ENCODE data around the gene C3orf20. TPM values are rescaled to one million over a fixed set of nuclear protein-coding genes. Genes with fewer than 3 reads are reported as not detected.

Gene C3orf20
- total and polyA plus RNA-seq, 2 donors (not counting 1 experiment from before 2014, with no cell fraction given), result 0.12 to 0.34 TPM

DNA sequence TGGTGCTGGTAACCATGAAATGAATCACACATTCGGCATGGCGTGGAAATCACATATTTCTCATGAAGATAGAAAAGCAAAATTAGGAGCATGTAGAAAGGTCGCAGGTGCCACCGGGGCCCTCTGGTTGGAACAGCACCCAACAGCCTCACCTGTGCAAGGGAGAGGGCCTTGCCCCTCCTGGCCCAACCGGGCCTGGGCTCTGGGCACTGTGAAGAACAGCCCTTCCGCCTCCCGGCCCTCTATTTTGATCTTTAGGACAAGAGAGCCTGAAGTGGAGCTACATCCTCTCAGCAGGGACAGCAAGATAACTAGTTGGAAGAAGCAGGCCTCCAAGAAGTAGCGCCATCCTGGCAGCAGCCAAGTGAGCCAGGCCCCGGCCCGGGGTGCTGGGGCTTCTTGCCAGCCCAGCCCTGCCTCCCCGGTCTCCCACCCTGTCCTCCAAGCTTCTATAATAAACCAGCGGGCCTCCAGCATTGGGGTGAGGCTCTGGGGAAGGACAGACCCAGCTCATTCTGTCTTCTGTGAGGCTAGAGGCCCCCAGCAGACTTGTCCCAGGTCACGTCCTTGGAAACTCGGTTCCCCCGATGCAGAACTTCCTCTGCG lies 97.7 kb downstream of the C3orf20 start:
- H3K27ac Mint-ChIP-seq, result no peak overlapping the region
- POLR2A ChIA-PET, result no interaction called here

DNA sequence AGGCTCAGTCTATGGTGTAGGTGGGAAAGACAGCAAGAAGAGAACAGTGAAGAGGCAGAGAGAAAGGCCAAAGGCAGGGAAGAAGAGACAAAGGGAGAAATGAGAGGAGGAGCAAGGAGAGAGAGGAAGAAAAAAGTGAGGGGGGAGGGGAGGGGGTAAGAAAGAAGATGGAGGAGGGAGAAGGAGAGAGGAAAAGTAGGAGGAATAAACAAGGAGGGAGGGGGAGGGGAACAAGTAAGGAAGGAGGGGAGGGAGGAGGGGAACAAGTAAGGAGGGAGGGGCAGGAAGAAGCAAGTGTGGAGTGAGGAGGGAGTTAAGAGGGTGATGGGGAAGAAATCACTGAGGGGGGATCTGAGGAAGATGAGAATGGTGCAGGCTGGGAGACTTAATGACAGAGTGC lies 98.3 kb downstream of the C3orf20 start:
- no peaks in the 10 kb centered on the region for H3K4me1 ChIP-seq (ENCODE audit: control insufficient read depth in 2 of 2, insufficient read depth in 2 of 2, low read length in 2 of 2)
- Mint-ChIP-seq H3K27me3 (no peaks in the 10 kb centered on the region), H3K4me1 (no peaks in the 10 kb centered on the region), H3K9me3 (ENCODE audit: insufficient read depth) (no peaks in the 10 kb centered on the region), H3K4me3 (no peak overlapping the region), H3K27ac (no peak overlapping the region)
- H3K27ac ChIP-seq (ENCODE audit: low read length in 2 of 2), result no peak overlapping the region
- DNase-seq (no peak), ATAC-seq (ENCODE audit: low read depth) (no peak)
- no peak overlapping the region for H2AFZ ChIP-seq (ENCODE audit: insufficient read depth, low read depth, low read length, poor library complexity, severe bottlenecking)
- H3K79me2 ChIP-seq (ENCODE audit: control insufficient read depth, insufficient read depth, low read length), result no peaks in the 10 kb centered on the region
- peaks cover 0 to 7% (median 0%) of the 10 kb centered on the region in 3 donors for H3K9me3 ChIP-seq (ENCODE audit: control extremely low read depth in 1 of 3, control insufficient read depth in 2 of 3, insufficient read depth in 1 of 3, low read length in 2 of 3)
- H3K36me3 ChIP-seq (replicated peaks in 1 of 2; ENCODE audit: control extremely low read depth in 1 of 2, control insufficient read depth in 1 of 2, extremely low read depth in 1 of 2, insufficient read depth in 2 of 2, low read length in 1 of 2), result no peaks in the 10 kb centered on the region
- no peak overlapping the region for H3K9ac ChIP-seq (ENCODE audit: low read length)
- H3K4me2 ChIP-seq (replicated peaks; ENCODE audit: low read depth, low read length, poor library complexity, severe bottlenecking), result no peak overlapping the region
- ChIA-PET POLR2A (no interaction called here), CTCF (no interaction called here)
- intact Hi-C loops (cut with micrococcal nuclease), result no loop called here
- H4K20me1 ChIP-seq (ENCODE audit: control insufficient read depth, insufficient read depth, low read length, poor library complexity, severe bottlenecking), result no peaks in the 10 kb centered on the region
- H3K4me3 ChIP-seq (ENCODE audit: control extremely low read depth in 1 of 5, extremely low read depth in 1 of 5, insufficient read depth in 1 of 5, low read depth in 2 of 5, low read length in 4 of 5), result no peak overlapping the region
- H3K27me3 ChIP-seq (replicated peaks in 1 of 4; ENCODE audit: control extremely low read depth in 1 of 4, control insufficient read depth in 3 of 4, insufficient read depth in 4 of 4, low read length in 3 of 4), result no peaks in the 10 kb centered on the region
- TF ChIP-seq EZH2 (IDR thresholded peaks at IDR 0.05; ENCODE audit: borderline replicate concordance, insufficient read depth, low read depth, low read length, poor library complexity, severe bottlenecking), result no peak
- TF ChIP-seq, protein P1, sequence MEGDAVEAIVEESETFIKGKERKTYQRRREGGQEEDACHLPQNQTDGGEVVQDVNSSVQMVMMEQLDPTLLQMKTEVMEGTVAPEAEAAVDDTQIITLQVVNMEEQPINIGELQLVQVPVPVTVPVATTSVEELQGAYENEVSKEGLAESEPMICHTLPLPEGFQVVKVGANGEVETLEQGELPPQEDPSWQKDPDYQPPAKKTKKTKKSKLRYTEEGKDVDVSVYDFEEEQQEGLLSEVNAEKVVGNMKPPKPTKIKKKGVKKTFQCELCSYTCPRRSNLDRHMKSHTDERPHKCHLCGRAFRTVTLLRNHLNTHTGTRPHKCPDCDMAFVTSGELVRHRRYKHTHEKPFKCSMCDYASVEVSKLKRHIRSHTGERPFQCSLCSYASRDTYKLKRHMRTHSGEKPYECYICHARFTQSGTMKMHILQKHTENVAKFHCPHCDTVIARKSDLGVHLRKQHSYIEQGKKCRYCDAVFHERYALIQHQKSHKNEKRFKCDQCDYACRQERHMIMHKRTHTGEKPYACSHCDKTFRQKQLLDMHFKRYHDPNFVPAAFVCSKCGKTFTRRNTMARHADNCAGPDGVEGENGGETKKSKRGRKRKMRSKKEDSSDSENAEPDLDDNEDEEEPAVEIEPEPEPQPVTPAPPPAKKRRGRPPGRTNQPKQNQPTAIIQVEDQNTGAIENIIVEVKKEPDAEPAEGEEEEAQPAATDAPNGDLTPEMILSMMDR (IDR thresholded peaks at IDR 0.05), result no peak

More for the DNA sequence above, 97.7 kb downstream of the C3orf20 start:
- ATAC-seq (ENCODE audit: low read depth) (no peak), DNase-seq (no peak)
- Histone ChIP-seq H2AFZ (ENCODE audit: insufficient read depth, low read depth, low read length, poor library complexity, severe bottlenecking) (no peak overlapping the region), H3K4me2 (replicated peaks; ENCODE audit: low read depth, low read length, poor library complexity, severe bottlenecking) (no peak overlapping the region), H3K27me3 (replicated peaks in 1 of 4; ENCODE audit: control extremely low read depth in 1 of 4, control insufficient read depth in 3 of 4, insufficient read depth in 4 of 4, low read length in 3 of 4) (no peaks in the 10 kb centered on the region), H3K9ac (ENCODE audit: low read length) (no peak overlapping the region), H3K27ac (ENCODE audit: low read length in 2 of 2) (no peak overlapping the region), H3K36me3 (replicated peaks in 1 of 2; ENCODE audit: control extremely low read depth in 1 of 2, control insufficient read depth in 1 of 2, extremely low read depth in 1 of 2, insufficient read depth in 2 of 2, low read length in 1 of 2) (no peaks in the 10 kb centered on the region), H4K20me1 (ENCODE audit: control insufficient read depth, insufficient read depth, low read length, poor library complexity, severe bottlenecking) (no peaks in the 10 kb centered on the region), H3K9me3 (ENCODE audit: control extremely low read depth in 1 of 3, control insufficient read depth in 2 of 3, insufficient read depth in 1 of 3, low read length in 2 of 3) (peaks cover 0 to 6% (median 0%) of the 10 kb centered on the region in 3 donors), H3K4me3 (ENCODE audit: control extremely low read depth in 1 of 5, extremely low read depth in 1 of 5, insufficient read depth in 1 of 5, low read depth in 2 of 5, low read length in 4 of 5) (no peak overlapping the region), H3K79me2 (ENCODE audit: control insufficient read depth, insufficient read depth, low read length) (no peaks in the 10 kb centered on the region), H3K4me1 (ENCODE audit: control insufficient read depth in 2 of 2, insufficient read depth in 2 of 2, low read length in 2 of 2) (no peaks in the 10 kb centered on the region)
- intact Hi-C loops (cut with micrococcal nuclease), result no loop called here
- CTCF ChIA-PET, result no interaction called here
- Mint-ChIP-seq H3K4me3 (no peak overlapping the region), H3K4me1 (no peaks in the 10 kb centered on the region), H3K9me3 (ENCODE audit: insufficient read depth) (no peaks in the 10 kb centered on the region), H3K27me3 (no peaks in the 10 kb centered on the region)
- WGBS (ENCODE audit: insufficient coverage), result 91% methylated on average over 12 of the region's 16 CpGs
- TF ChIP-seq EZH2 (IDR thresholded peaks at IDR 0.05; ENCODE audit: borderline replicate concordance, insufficient read depth, low read depth, low read length, poor library complexity, severe bottlenecking), result no peak
- TF ChIP-seq, protein P1 (IDR thresholded peaks at IDR 0.05), result no peak
